GM12878 (cell line): ENCODE data around the gene RPUSD1.

ENCODE experiments used
- BCL11A ChIP-seq: IDR thresholded peaks from 2 replicates; pipeline ENCODE4 v1.6.1; 2011; ENCODE audit warnings: low read depth, low read length
- CBX3 ChIP-seq: fragments of 200-600 bp; sonication (generic); IDR thresholded peaks from 2 replicates; pipeline ENCODE4 v1.6.1; 2016; ENCODE audit warnings: low read depth, borderline replicate concordance
- CTCF ChIP-seq, 3 experiments: IDR thresholded peaks in 2 of 3; conservative IDR thresholded peaks in 1 of 3; 2 replicates each; pipeline ENCODE4 v1.5.1; 2011; ENCODE audit warnings: low read depth in 3 of 3, low read length in 3 of 3, mild to moderate bottlenecking in 3 of 3, control low read depth in 2 of 3, moderate library complexity in 2 of 3, inconsistent platforms in 1 of 3, mixed read lengths in 1 of 3; ENCODE audit not compliant: control insufficient read depth in 2 of 3, insufficient read depth in 1 of 3; ENCODE audit errors: extremely low read depth in 1 of 3
- ETV6 ChIP-seq, 2 experiments: fragments of 450-650 bp in 1 of 2; IDR thresholded peaks in 1 of 2; conservative IDR thresholded peaks in 1 of 2; 2 replicates each; pipeline ENCODE4 v1.6.1; 2014; ENCODE audit warnings: antibody characterized with exemption in 1 of 2, borderline replicate concordance in 1 of 2, low read depth in 1 of 2, mild to moderate bottlenecking in 1 of 2, moderate library complexity in 1 of 2
- MEF2A ChIP-seq: IDR thresholded peaks from 2 replicates; pipeline ENCODE4 v1.6.1; 2011; ENCODE audit warnings: low read depth, mild to moderate bottlenecking, low read length, moderate library complexity; ENCODE audit not compliant: insufficient read depth
- TCF12 ChIP-seq: IDR thresholded peaks from 2 replicates; pipeline ENCODE4 v1.6.1; 2011; ENCODE audit warnings: low read depth, mild to moderate bottlenecking, low read length
- YBX1 ChIP-seq: fragments of 450-650 bp; IDR thresholded peaks from 2 replicates; pipeline ENCODE4 v1.6.1; 2016; ENCODE audit warnings: antibody characterized with exemption

- TF ChIP-seq CTCF (IDR thresholded peaks at IDR 0.05 in 2 of 3, conservative IDR thresholded peaks at IDR 0.05 in 1 of 3; ENCODE audit: control insufficient read depth in 2 of 3, extremely low read depth in 1 of 3, insufficient read depth in 1 of 3, low read depth in 3 of 3, low read length in 3 of 3) = no peak
- no peak for TF ChIP-seq CBX3
- no peak for TF ChIP-seq ETV6 (conservative IDR thresholded peaks at IDR 0.05 in 1 of 2, IDR thresholded peaks at IDR 0.05 in 1 of 2; ENCODE audit: borderline replicate concordance in 1 of 2, low read depth in 1 of 2)
- no peak for TF ChIP-seq YBX1
- TF ChIP-seq BCL11A = no peak
- TF ChIP-seq TCF12 = no peak
- no peak for TF ChIP-seq MEF2A
These were observed 34.2 kb upstream of the RPUSD1 start for GRCh38 chr16:822174-822908.
